SK-N-MC (cell line): Measurements from ENCODE around the gene CIROP.

Source experiments
- DNase-seq: peaks from one replicate; pipeline ENCODE4 v3.0.0-alpha.2; 2011; ENCODE audit warnings: low read depth, low spot score
- H3K27ac ChIP-seq: fragments of 200-600 bp; sonication (generic); 2 replicates; pipeline ENCODE4 v1.5.1; 2016; ENCODE audit warnings: mixed run types
- H3K36me3 ChIP-seq: fragments of 200-600 bp; sonication (generic); 2 replicates; pipeline ENCODE4 v1.6.1; 2017; ENCODE audit warnings: antibody characterized with exemption, low read length, mixed read lengths; ENCODE audit not compliant: insufficient read depth
- H3K4me3 ChIP-seq: fragments of 200-600 bp; sonication (generic); 2 replicates; pipeline ENCODE4 v1.5.1; 2016
- H3K9ac ChIP-seq: fragments of 200-600 bp; sonication (generic); 2 replicates; pipeline ENCODE4 v1.8.0; 2017; ENCODE audit warnings: mixed run types, mixed read lengths; ENCODE audit not compliant: insufficient read length
- H3K9me3 ChIP-seq: fragments of 200-600 bp; sonication (generic); 2 replicates; pipeline ENCODE4 v1.6.1; 2017; ENCODE audit warnings: low read depth, mild to moderate bottlenecking, antibody characterized with exemption, low read length, moderate library complexity, mixed read lengths
- EZH2 ChIP-seq: fragments of 200-600 bp; sonication (generic); IDR thresholded peaks from one replicate; pipeline ENCODE4 v1.6.1; 2017; ENCODE audit warnings: antibody characterized with exemption
- FOXP2 ChIP-seq: optimal IDR thresholded peaks from 2 replicates; pipeline ENCODE3; 2011; ENCODE audit warnings: mild to moderate bottlenecking, moderate library complexity; ENCODE audit not compliant: insufficient read depth; ENCODE audit errors: extremely low read length, control extremely low read depth
- POLR2AphosphoS5 ChIP-seq: IDR thresholded peaks from 2 replicates; pipeline ENCODE4 v1.6.1; 2012; ENCODE audit warnings: mild to moderate bottlenecking, low read depth, low read length, borderline replicate concordance

CIROP gene

DNA sequence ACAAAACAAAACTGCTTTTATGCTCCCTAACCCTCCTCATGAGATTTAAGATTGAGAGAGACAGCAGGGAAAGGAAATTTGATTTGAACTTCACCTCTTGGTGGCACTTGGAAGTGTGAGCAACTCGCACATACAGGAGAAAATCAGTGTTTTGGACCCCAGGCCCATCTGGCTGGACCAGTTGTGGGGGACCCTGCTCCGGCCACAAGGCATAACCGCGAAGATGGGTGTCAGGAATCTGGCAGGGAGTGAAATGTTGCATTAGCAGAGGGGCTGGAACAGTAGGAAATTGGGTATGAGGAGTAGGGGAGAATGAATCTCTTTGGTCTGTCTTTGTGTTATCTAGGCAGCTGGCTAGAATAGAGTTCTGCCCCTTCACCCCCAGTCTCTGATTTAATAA is 1.2 kb downstream of the CIROP start:
- no peak overlapping the region for H3K27ac ChIP-seq
- H3K9ac ChIP-seq, result no peak overlapping the region
- H3K9me3 ChIP-seq, result no peaks in the 10 kb centered on the region
- H3K36me3 ChIP-seq, result peaks cover 4% of the 10 kb centered on the region; the same call in 1 of the 2 replicates
- DNase-seq, result no peak
- H3K4me3 ChIP-seq, result no peak overlapping the region
- TF ChIP-seq POLR2AphosphoS5 (no peak), FOXP2 (no peak), EZH2 (no peak)

DNA sequence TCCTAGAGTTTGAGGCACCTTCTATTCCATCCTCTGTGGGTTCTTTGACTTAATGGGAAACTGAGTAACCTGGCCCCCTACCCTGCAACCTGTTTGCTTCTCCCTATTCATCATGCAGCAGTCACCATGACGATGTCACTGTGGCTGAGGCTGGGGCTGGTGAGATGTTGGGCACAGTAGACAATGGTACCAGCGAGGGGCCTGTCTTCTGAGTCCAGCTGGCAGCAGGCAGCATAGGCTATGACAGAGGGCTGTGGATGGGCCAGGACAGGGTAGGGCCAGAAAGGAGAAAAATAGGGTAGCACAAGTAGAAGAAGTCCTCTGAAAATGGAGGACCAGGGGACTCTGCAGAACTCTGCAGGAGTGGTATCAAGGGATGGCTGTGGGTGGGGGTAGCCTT is 2.0 kb downstream of the CIROP start:
- Histone ChIP-seq H3K4me3 (no peak overlapping the region), H3K9me3 (no peaks in the 10 kb centered on the region), H3K27ac (no peak overlapping the region), H3K9ac (no peak overlapping the region), H3K36me3 (peaks cover 12% of the 10 kb centered on the region)
- TF ChIP-seq EZH2, result no peak
- no peak for TF ChIP-seq POLR2AphosphoS5
- TF ChIP-seq FOXP2, result no peak
- no peak for DNase-seq

DNA sequence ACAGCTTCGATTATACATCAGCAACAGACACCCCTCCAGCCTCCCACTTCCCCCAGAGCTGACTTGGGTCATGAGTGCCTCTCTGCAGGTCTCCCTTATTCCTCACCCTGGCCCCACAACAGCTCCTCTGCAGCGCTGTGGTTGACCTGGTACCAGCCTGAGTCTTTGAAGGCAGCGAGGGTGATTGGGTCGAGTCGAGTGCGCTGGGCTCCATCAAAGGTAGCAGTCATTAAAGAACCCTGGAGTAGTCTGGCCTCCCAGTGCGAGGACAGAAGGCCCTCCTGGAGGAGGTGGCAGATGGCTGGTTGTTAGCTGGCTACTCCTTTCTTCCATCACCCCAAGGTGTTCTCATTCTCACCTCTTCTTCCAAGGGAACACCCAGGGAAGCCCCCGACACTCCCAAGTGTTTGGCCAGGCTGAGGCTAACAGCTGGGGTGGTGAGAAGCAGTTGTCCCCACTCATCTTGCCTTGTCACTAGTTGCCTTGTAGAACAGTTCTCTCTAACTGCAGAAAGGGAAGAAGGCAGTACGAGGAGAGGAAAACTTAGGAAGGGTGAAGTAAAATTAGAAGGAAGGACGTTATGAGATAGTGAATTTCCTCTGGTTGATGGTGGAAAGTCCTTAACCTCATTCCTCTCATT is 2.7 kb downstream of the CIROP start:
- H3K36me3 ChIP-seq, result peaks cover 18% of the 10 kb centered on the region
- DNase-seq, result no peak
- no peak overlapping the region for H3K4me3 ChIP-seq
- H3K9me3 ChIP-seq, result no peaks in the 10 kb centered on the region
- H3K9ac ChIP-seq, result no peak overlapping the region
- TF ChIP-seq FOXP2, result no peak
- H3K27ac ChIP-seq, result no peak overlapping the region

DNA sequence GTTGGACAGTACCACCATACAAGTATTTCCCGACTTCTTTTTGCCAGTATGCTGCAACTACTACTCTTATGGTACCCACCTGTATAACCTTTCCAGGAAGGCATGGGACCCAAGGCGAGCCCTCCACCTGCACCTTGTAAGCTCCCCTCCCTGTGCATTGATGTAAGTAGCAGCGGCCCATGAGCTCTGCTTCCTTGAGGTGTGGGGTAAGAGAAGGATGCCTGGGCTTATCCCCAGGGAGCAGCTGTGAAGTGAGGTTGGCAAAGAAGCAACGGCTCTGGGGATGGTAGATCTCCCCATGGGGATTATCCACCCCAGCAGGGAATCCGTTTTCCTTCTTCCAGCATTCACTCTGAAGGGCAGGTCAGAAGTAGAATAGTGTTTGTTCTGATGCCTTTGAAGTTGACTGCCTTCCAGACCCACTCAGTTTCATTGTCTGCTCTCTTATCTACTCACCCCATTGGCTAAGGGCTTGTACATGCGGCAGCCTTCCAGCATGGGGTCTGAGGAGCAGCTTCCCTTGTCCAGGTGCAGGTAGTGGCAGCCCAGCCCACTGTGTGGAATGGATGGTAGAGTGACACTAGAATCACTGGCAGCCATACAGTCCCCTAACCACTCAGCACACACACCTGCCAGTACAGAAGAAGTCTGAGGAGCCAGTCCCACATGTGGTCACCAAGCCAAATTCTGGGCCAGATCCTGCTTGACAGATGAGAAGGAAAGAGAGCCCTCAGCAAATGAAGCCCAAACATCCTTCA is 3.4 kb downstream of the CIROP start:
- H3K9ac ChIP-seq, result no peak overlapping the region
- no peak for DNase-seq
- H3K4me3 ChIP-seq, result no peak overlapping the region
- peaks cover 18% of the 10 kb centered on the region for H3K36me3 ChIP-seq
- H3K27ac ChIP-seq, result no peak overlapping the region
- TF ChIP-seq POLR2AphosphoS5 (no peak), FOXP2 (no peak)
- H3K9me3 ChIP-seq, result no peaks in the 10 kb centered on the region

DNA sequence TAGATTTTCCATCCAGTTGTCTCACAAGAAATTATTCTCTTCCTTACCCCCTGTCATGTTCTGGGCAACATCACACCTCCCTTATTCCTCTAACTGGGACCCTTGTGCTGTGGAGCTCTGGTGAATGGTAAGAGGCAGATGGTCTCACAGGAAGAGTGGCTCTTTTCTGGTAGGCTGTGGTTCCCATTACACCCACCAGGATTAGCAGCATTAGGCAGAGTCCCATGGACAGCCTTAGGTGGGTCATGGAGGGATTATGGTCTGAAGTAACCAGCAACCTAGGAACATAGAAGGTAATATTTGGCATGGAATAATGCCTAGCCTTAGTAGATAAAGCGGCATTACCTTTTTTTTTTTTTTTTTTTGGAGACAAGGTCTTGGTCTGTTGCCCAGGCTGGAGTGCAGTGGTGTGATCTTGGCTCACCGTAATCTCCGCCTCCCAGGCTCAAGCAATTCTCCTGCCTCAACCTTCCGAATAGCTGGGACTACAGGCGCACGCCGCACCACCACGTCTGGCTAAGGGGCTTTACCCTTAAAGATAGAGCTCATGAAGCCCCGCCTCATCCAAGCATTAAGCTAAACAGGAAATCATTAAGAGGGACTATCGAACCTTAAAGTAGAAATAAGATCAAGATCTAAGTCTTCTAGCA is 5.5 kb downstream of the CIROP start:
- Histone ChIP-seq H3K27ac (no peak overlapping the region), H3K9me3 (no peaks in the 10 kb centered on the region), H3K9ac (no peak overlapping the region), H3K36me3 (peaks cover 18% of the 10 kb centered on the region), H3K4me3 (no peak overlapping the region)
- no peak for TF ChIP-seq EZH2
- no peak for TF ChIP-seq FOXP2
- no peak for TF ChIP-seq POLR2AphosphoS5
- DNase-seq, result no peak

DNA sequence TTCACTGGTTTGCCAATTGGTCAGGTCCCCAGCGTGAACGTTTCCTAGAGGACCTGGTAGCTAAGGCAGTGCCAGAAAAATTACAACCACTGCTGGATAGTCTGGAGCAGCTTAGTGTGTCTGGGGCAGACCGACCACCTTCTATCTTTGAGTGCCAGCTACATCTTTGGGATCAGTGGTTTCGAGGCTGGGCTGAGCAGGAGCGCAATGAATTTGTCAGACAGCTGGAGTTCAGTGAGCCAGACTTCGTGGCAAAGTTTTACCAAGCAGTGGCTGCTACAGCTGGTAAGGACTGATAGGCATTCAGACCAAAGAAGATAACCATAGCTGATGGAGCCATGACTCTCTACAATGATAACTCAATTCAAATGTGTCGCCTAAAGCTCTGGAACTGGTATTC is 7.0 kb downstream of the CIROP start:
- TF ChIP-seq EZH2, result no peak
- no peak for TF ChIP-seq POLR2AphosphoS5
- no peak for TF ChIP-seq FOXP2
- H3K4me3 ChIP-seq, result no peak overlapping the region
- no peak for DNase-seq
- H3K9ac ChIP-seq, result no peak overlapping the region
- H3K9me3 ChIP-seq, result no peaks in the 10 kb centered on the region
- no peak overlapping the region for H3K27ac ChIP-seq
- H3K36me3 ChIP-seq, result peaks cover 24% of the 10 kb centered on the region

DNA sequence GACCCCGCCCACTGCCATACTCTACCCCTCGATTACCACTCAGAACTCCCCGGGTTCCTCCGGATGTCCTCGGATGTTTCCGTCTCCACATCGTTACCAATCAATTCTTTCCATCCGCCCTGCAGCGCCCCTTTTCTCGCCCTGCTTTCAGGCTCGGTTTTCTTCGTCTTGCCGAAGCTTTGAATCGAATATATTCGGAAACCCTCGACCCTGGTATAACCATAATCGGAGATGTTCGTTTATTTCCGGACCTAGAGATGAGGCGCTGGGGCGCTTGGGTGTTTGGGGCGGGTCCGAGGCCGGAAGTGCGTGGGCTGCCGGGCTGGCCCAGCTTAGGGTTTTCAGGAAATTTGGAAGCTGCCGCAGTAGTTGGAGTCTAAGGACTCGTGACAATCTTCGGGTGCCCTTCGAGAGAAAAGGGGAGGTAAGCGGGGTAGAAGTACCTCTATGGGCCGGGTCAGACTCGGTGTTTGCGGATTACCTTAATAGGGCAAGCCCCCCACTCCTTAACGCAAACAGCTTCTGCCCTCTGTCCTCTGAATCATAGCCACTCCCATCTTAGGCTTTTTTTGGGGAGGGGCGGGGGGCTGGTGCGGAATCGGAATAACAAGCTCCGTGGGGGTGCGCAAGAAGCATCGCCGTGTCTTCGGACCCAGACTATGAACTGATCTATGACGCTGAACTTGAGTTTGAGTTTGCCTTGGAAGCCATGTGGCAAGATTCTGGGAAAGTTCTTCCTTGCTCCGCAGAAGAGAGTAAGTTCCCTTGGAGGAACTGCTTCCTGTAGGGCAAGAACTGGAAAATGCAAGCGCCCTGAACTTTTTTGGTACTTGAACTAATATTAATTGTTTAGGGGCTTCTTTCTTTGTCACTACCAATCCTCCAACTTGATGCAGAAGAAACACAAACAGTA is 9.3 kb downstream of the CIROP start, which contains the start of gene C14orf119:
TSS of gene C14orf119 (plus strand) at position 310 of the 913 bp plus-strand sequence. CDS start 2,154 bp downstream, outside the sequence.
- H3K9ac ChIP-seq, result peak within 1 kb of the TSS; percentile 93
- peak; percentile 99 for DNase-seq
- TF ChIP-seq POLR2AphosphoS5, result peak; percentile 85
- TF ChIP-seq FOXP2, result peak; percentile 71
- TF ChIP-seq EZH2, result no peak
- peaks cover 46% of the 10 kb centered on the region for H3K36me3 ChIP-seq
- no peaks in the 10 kb centered on the region for H3K9me3 ChIP-seq
- H3K4me3 ChIP-seq, result peak within 1 kb of the TSS; percentile 87
- H3K27ac ChIP-seq, result peak within 1 kb of the TSS; percentile 90
